ENCODE measurements around the gene CNTD1.

CNTD1 gene

GRCh38 chr17:42809250-42809649 lies 10.6 kb downstream of the CNTD1 start:
- no peak for DNase-seq

- no peak for DNase-seq
These were observed 16.2 kb downstream of the CNTD1 start for GRCh38 chr17:42814633-42815399.

GRCh38 chr17:42817866-42818265 lies 19.2 kb downstream of the CNTD1 start:
- no peak for DNase-seq

GRCh38 chr17:42818379-42818778 lies 19.7 kb downstream of the CNTD1 start:
- DNase-seq = no peak

GRCh38 chr17:42819939-42820535 lies 21.4 kb downstream of the CNTD1 start:
- DNase-seq = no peak

GRCh38 chr17:42821176-42821575 lies 22.5 kb downstream of the CNTD1 start:
- no peak for DNase-seq

- DNase-seq = no peak
These were observed 28.8 kb downstream of the CNTD1 start for GRCh38 chr17:42827472-42827871.

GRCh38 chr17:42830971-42831370 lies 32.3 kb downstream of the CNTD1 start:
- DNase-seq = no peak

GRCh38 chr17:42832213-42832933 lies 33.7 kb downstream of the CNTD1 start:
- DNase-seq = no peak

- DNase-seq = peak; percentile 65
These were observed 34.5 kb downstream of the CNTD1 start, which contains the start of gene PSME3 for GRCh38 chr17:42832934-42833766. Gene PSME3, plus strand, starts transcription at chr17:42833397. Its CDS starts 235 bp downstream, at chr17:42833632.

- no peak for DNase-seq
These were observed 35.2 kb downstream of the CNTD1 start for GRCh38 chr17:42833767-42834422.

GRCh38 chr17:42835732-42836131 lies 37.1 kb downstream of the CNTD1 start:
- no peak for DNase-seq

- DNase-seq = no peak
These were observed 43.5 kb downstream of the CNTD1 start for GRCh38 chr17:42841975-42842685.

GRCh38 chr17:42843358-42843934 lies 44.8 kb downstream of the CNTD1 start:
- DNase-seq = no peak

GRCh38 chr17:42844271-42844670 lies 45.6 kb downstream of the CNTD1 start, which contains the start of gene AOC2:
Gene AOC2, plus strand, starts transcription at chr17:42844580. Its CDS starts 47 bp downstream, at chr17:42844627.
- no peak for DNase-seq

- DNase-seq = no peak
These were observed 46.3 kb downstream of the CNTD1 start for GRCh38 chr17:42844761-42845555.

GRCh38 chr17:42845556-42845917 lies 46.9 kb downstream of the CNTD1 start:
- no peak for DNase-seq

GRCh38 chr17:42845918-42846593 lies 47.4 kb downstream of the CNTD1 start:
- DNase-seq = no peak

GRCh38 chr17:42846594-42847280 lies 48.1 kb downstream of the CNTD1 start:
- no peak for DNase-seq
